Left hindlimb (tissue), 1 donor: Measurements from ENCODE around the gene RALGAPB.
"Not testable (repeated sequence)": the region's sequence is repeated elsewhere in the genome, so short reads cannot be mapped to it uniquely, and the experiment has no call there.

Source experiments
- DNase-seq: peaks from one replicate; pipeline ENCODE4 v3.0.0-alpha.2; 2018

RALGAPB gene

GRCh38 chr20:38499366-38499765 lies 26.7 kb downstream of the RALGAPB start:
- DNase-seq: no peak

- no peak for DNase-seq
Measured at GRCh38 chr20:38501858-38502436, 29.3 kb downstream of the RALGAPB start.

- no peak for DNase-seq
Measured at GRCh38 chr20:38504368-38505090, 31.9 kb downstream of the RALGAPB start.

GRCh38 chr20:38505091-38505455 lies 32.4 kb downstream of the RALGAPB start:
- DNase-seq: no peak

- not testable (repeated sequence) for DNase-seq
Measured at GRCh38 chr20:38511726-38512125, 39.1 kb downstream of the RALGAPB start.

- DNase-seq: no peak
Measured at GRCh38 chr20:38514185-38514584, 41.5 kb downstream of the RALGAPB start.

- no peak for DNase-seq
Measured at GRCh38 chr20:38514947-38515346, 42.3 kb downstream of the RALGAPB start.

GRCh38 chr20:38515631-38516030 lies 43.0 kb downstream of the RALGAPB start:
- DNase-seq: no peak

GRCh38 chr20:38519426-38519825 lies 46.8 kb downstream of the RALGAPB start:
- no peak for DNase-seq

- DNase-seq: no peak
Measured at GRCh38 chr20:38520261-38520660, 47.6 kb downstream of the RALGAPB start.

- DNase-seq: no peak
Measured at GRCh38 chr20:38523697-38524096, 51.1 kb downstream of the RALGAPB start.

GRCh38 chr20:38528167-38528566 lies 55.5 kb downstream of the RALGAPB start:
- no peak for DNase-seq

GRCh38 chr20:38531021-38531420 lies 58.4 kb downstream of the RALGAPB start:
- no peak for DNase-seq

- no peak for DNase-seq
Measured at GRCh38 chr20:38534756-38535155, 62.1 kb downstream of the RALGAPB start.

- DNase-seq: no peak
Measured at GRCh38 chr20:38536310-38536709, 63.7 kb downstream of the RALGAPB start.

- no peak for DNase-seq
Measured at GRCh38 chr20:38537176-38537575, 64.5 kb downstream of the RALGAPB start.

GRCh38 chr20:38538789-38539188 lies 66.1 kb downstream of the RALGAPB start:
- DNase-seq: no peak

GRCh38 chr20:38543014-38543906 lies 70.6 kb downstream of the RALGAPB start:
- no peak for DNase-seq

- no peak for DNase-seq
Measured at GRCh38 chr20:38545771-38546170, 73.1 kb downstream of the RALGAPB start.

- no peak for DNase-seq
Measured at GRCh38 chr20:38547288-38548085, 74.8 kb downstream of the RALGAPB start.

GRCh38 chr20:38548356-38549083 lies 75.9 kb downstream of the RALGAPB start:
- no peak for DNase-seq

GRCh38 chr20:38550274-38550673 lies 77.6 kb downstream of the RALGAPB start:
- no peak for DNase-seq
